ENCODE data around the gene ZNF697.

GRCh38 chr1:119613769-119614720 lies 34.0 kb downstream of the ZNF697 start:
- TF ChIP-seq CTCF (IDR thresholded peaks at IDR 0.05) (peak; percentile 54 to 83 (median 77)), POLR2AphosphoS5 (IDR thresholded peaks at IDR 0.05) (peak in 1 of 3 donors; percentile 38), POLR2A (IDR thresholded peaks at IDR 0.05) (no peak)

All from breast epithelium (tissue), 3 donors.